GM12878 (cell line): ENCODE results near the gene CASR. TPM values are rescaled to one million over a fixed set of nuclear protein-coding genes. Genes with fewer than 3 reads are reported as not detected.

Experiments used
- ATAC-seq: fragments of 200-7000 bp; cut with Tn5 transposase; 3 replicates; pipeline ENCODE4 v1.9.1; 2020; ENCODE audit warnings: mild to moderate bottlenecking, moderate library complexity
- BruUV-seq: library from RNA; stranded (reverse); fragments of 400-500 nt; replicated peaks from 2 replicates; lab custom pipeline; 2021; lab: Mats Ljungman, UMichigan
- CTCF ChIA-PET: fragments of 300-600 bp; sonication (Branson Sonifier 250); formaldehyde crosslinking; extraction: SDS; loops from one replicate; lab custom pipeline; 2021; ENCODE audit warnings: inconsistent platforms; lab: Yijun Ruan, JAX
- POLR2A ChIA-PET: fragments of 350-600 bp; formaldehyde crosslinking; extraction: SDS; loops from one replicate; lab custom pipeline; 2021; ENCODE audit warnings: inconsistent platforms; lab: Charles Lee
- RAD21 ChIA-PET: fragments of 300-600 bp; sonication (Branson Sonifier 250); formaldehyde crosslinking; loops from one replicate; lab custom pipeline; 2023; ENCODE audit warnings: antibody characterized with exemption; ENCODE audit not compliant: unreplicated experiment; lab: Charles Lee
- SMC1A ChIA-PET: fragments of 300-600 bp; sonication (Branson Sonifier 250); formaldehyde crosslinking; loops from one replicate; lab custom pipeline; 2023; ENCODE audit not compliant: unreplicated experiment, uncharacterized antibody; lab: Charles Lee
- DNase-seq: peaks from one replicate; pipeline ENCODE4 v3.0.0-alpha.2; 2011; ENCODE audit warnings: low read depth, low spot score
- FAIRE-seq: peaks from 3 replicates; lab custom pipeline; 2011; peaks lifted over from hg19 to GRCh38; lab: Jason Lieb, UNC
- H2AFZ ChIP-seq: 2 replicates; pipeline ENCODE4 v1.6.0; 2011; ENCODE audit warnings: low read depth, low read length, control low read depth; ENCODE audit not compliant: control insufficient read depth
- H3K27ac ChIP-seq: 2 replicates; pipeline ENCODE4 v1.5.1; 2011; ENCODE audit warnings: control low read depth; ENCODE audit not compliant: control insufficient read depth, insufficient read depth
- H3K27me3 ChIP-seq, 2 experiments: replicated peaks in 1 of 2; 2 replicates each; pipeline versions ENCODE4 v1.6.0 to v1.6.1; 2011; ENCODE audit warnings: low read length in 1 of 2; ENCODE audit not compliant: control insufficient read depth in 2 of 2, insufficient read depth in 2 of 2
- H3K36me3 ChIP-seq, 2 experiments: 2 replicates each; pipeline ENCODE4 v1.5.1; 2011; ENCODE audit warnings: low read length in 1 of 2; ENCODE audit not compliant: control insufficient read depth in 2 of 2, insufficient read depth in 2 of 2
- H3K4me1 ChIP-seq: 2 replicates; pipeline ENCODE4 v1.6.1; 2011; ENCODE audit warnings: mild to moderate bottlenecking, low read length, moderate library complexity, mixed read lengths; ENCODE audit not compliant: control insufficient read depth, insufficient read depth
- H3K4me2 ChIP-seq: 2 replicates; pipeline ENCODE4 v1.6.0; 2011; ENCODE audit warnings: control low read depth; ENCODE audit not compliant: control insufficient read depth, insufficient read depth
- H3K4me3 ChIP-seq: fragments of 200-600 bp; sonication (generic); 2 replicates; pipeline ENCODE4 v1.5.1; 2016
- H3K79me2 ChIP-seq: 2 replicates; pipeline ENCODE4 v1.6.0; 2011; ENCODE audit warnings: low read length; ENCODE audit not compliant: control insufficient read depth, insufficient read depth
- H3K9ac ChIP-seq: 2 replicates; pipeline ENCODE4 v1.8.0; 2011; ENCODE audit warnings: low read length, control low read depth, mixed read lengths; ENCODE audit not compliant: control insufficient read depth, insufficient read depth
- H3K9me3 ChIP-seq: replicated peaks from 3 replicates; pipeline ENCODE4 v1.5.1; 2011; ENCODE audit warnings: mild to moderate bottlenecking, low read length; ENCODE audit not compliant: control insufficient read depth, insufficient read depth
- H4K20me1 ChIP-seq: 2 replicates; pipeline ENCODE4 v1.6.0; 2011; ENCODE audit not compliant: control insufficient read depth, insufficient read depth
- ATF7 ChIP-seq: fragments of 450-650 bp; IDR thresholded peaks from 2 replicates; pipeline ENCODE4 v1.6.1; 2016; ENCODE audit warnings: low read depth, mild to moderate bottlenecking
- BCLAF1 ChIP-seq: fragments of 450-650 bp; IDR thresholded peaks from 2 replicates; pipeline ENCODE4 v1.6.1; 2017; ENCODE audit warnings: antibody characterized with exemption, mild to moderate bottlenecking, moderate library complexity
- CTCF ChIP-seq, 3 experiments: IDR thresholded peaks in 2 of 3; conservative IDR thresholded peaks in 1 of 3; 2 replicates each; pipeline ENCODE4 v1.5.1; 2011; ENCODE audit warnings: low read depth in 3 of 3, low read length in 3 of 3, mild to moderate bottlenecking in 3 of 3, control low read depth in 2 of 3, moderate library complexity in 2 of 3, inconsistent platforms in 1 of 3, mixed read lengths in 1 of 3; ENCODE audit not compliant: control insufficient read depth in 2 of 3, insufficient read depth in 1 of 3; ENCODE audit errors: extremely low read depth in 1 of 3
- NRF1 ChIP-seq: conservative IDR thresholded peaks from 2 replicates; pipeline ENCODE4 v1.6.1; 2011; ENCODE audit warnings: mild to moderate bottlenecking, low read depth, low read length, improper control_type of control experiment
- WGBS: methylation state at CpG from one replicate; pipeline ENCODE4 v1.1.6; 2016; ENCODE audit warnings: low lambda C conversion rate; ENCODE audit not compliant: insufficient replicate concordance, insufficient coverage; ENCODE audit errors: missing lambda C conversion rate; 5-methylcytosine and 5-hydroxymethylcytosine counted together
- in situ Hi-C: fragments of 300-500 bp; cut with MboI; formaldehyde crosslinking; loops from 9 replicates; pipeline ENCODE4 v1.14.3; 2018; ENCODE audit warnings: mixed read lengths
- intact Hi-C: fragments of 100-400 bp; cut with micrococcal nuclease; formaldehyde crosslinking; loops from one replicate; pipeline ENCODE4 v1.14.2; 2022; ENCODE audit not compliant: unreplicated experiment
- polyA plus RNA-seq, 11 experiments: library from polyadenylated mRNA; depleted of rRNA in 4 of 11; unstranded in 6 of 11; stranded (reverse) in 5 of 11; fragments of >200 nt; fragmentation: Nextera tagmentation in 4 of 11; fragmentation: Illumina TruSeq in 1 of 11; extraction: Ambion mirVana in 4 of 11; extraction: Trizol in 1 of 11; gene quantifications; 1 replicate in 1 of 11; 2 replicates in 10 of 11; pipeline versions ENCODE4 v1.2.1 to v1.2.3, GENCODE V29; 2011 to 2016; ENCODE audit warnings: inconsistent platforms in 2 of 11, missing spikeins in 2 of 11, low read depth in 1 of 11
- total RNA-seq, 4 experiments: library from RNA; depleted of rRNA in 3 of 4; stranded (reverse); fragments of >200 nt in 3 of 4; fragmentation: Illumina TruSeq in 1 of 4; extraction: Trizol in 1 of 4; gene quantifications; 2 replicates each; pipeline versions ENCODE4 v1.2.1 to v1.2.3, GENCODE V29; 2013 to 2021

CASR gene
- total and polyA plus RNA-seq, 10 of the 15 experiments (the other 5 are each of a cell fraction or from before 2014, with no cell fraction given): 0.04 to 0.37 (median 0.11) TPM

- RAD21 ChIA-PET: no interaction called here
- no peak for FAIRE-seq
- SMC1A ChIA-PET: interaction anchor here (0.7 to 1.6 kb wide), 4 partner anchors 10 to 95 kb away, joined by 3 to 4 read pairs (median 4); no protein-coding TSS in a partner anchor
- no peak for TF ChIP-seq CTCF (IDR thresholded peaks at IDR 0.05 in 2 of 3, conservative IDR thresholded peaks at IDR 0.05 in 1 of 3; ENCODE audit: control insufficient read depth in 2 of 3, extremely low read depth in 1 of 3, insufficient read depth in 1 of 3, low read depth in 3 of 3, low read length in 3 of 3)
- no peak for TF ChIP-seq NRF1
- TF ChIP-seq ATF7: no peak
- TF ChIP-seq BCLAF1: no peak
- Histone ChIP-seq H3K4me1 (no peaks in the 10 kb centered on the region), H3K27ac (no peak overlapping the region), H3K27me3 (no peaks in the 10 kb centered on the region), H3K4me2 (no peak overlapping the region), H3K36me3 (no peaks in the 10 kb centered on the region), H3K79me2 (no peaks in the 10 kb centered on the region), H3K9ac (no peak overlapping the region), H4K20me1 (no peaks in the 10 kb centered on the region), H3K4me3 (no peak overlapping the region), H2AFZ (no peak overlapping the region), H3K9me3 (no peaks in the 10 kb centered on the region)
- no peak for DNase-seq
- intact Hi-C loops (no loop called here), in situ Hi-C loops (no loop called here)
- 42% methylated on average over 2 of the region's 2 CpGs for WGBS
- no TSS peak for BruUV-seq
- POLR2A ChIA-PET: no interaction called here
- CTCF ChIA-PET: interaction anchor here (0.6 to 0.7 kb wide), 2 partner anchors 25 to 31 kb away, joined by 3 read pairs; no protein-coding TSS in a partner anchor
- no peak for ATAC-seq
Observed at GRCh38 chr3:122198966-122199365, 15.5 kb downstream of the CASR start.
